H1 (cell line): ENCODE results near the gene KBTBD12. TPM values are rescaled to one million over a fixed set of nuclear protein-coding genes. Genes with fewer than 3 reads are reported as not detected.

Experiments
- CREB1 ChIP-seq: IDR thresholded peaks from 2 replicates; pipeline ENCODE4 v1.6.1; 2012; ENCODE audit warnings: inconsistent platforms
- NANOG ChIP-seq: IDR thresholded peaks from 2 replicates; pipeline ENCODE4 v1.6.1; 2011; ENCODE audit warnings: low read length, low read depth, mild to moderate bottlenecking, inconsistent platforms; ENCODE audit not compliant: insufficient read depth, poor library complexity, severe bottlenecking
- POLR2A ChIP-seq, 2 experiments: IDR thresholded peaks; 1 replicate in 1 of 2; 2 replicates in 1 of 2; pipeline ENCODE4 v1.6.1; 2011; ENCODE audit warnings: low read depth in 2 of 2, low read length in 2 of 2, mild to moderate bottlenecking in 2 of 2; ENCODE audit errors: control extremely low read depth in 1 of 2
- SP1 ChIP-seq: IDR thresholded peaks from 2 replicates; pipeline ENCODE4 v1.6.1; 2011; ENCODE audit warnings: low read depth, low read length
- polyA plus RNA-seq, 7 experiments: library from polyadenylated mRNA; depleted of rRNA in 3 of 7; stranded (reverse) in 5 of 7; unstranded in 2 of 7; fragments of >200 nt in 5 of 7; fragments of 200-250 nt in 2 of 7; gene quantifications; 1 replicate in 5 of 7; 2 replicates in 1 of 7; 4 replicates in 1 of 7; pipeline versions ENCODE4 v1.2.1 to v1.2.3, GENCODE V29; 2011 to 2013; ENCODE audit warnings: missing spikeins in 2 of 7, mixed read lengths in 2 of 7
- total RNA-seq: library from RNA; stranded (reverse); fragmentation: NEBNext Ultra II Directional; extraction: Animal tissue kit (Norgen Biotek cat#: 25700); gene quantifications from 2 replicates; pipeline ENCODE4 v1.2.1, GENCODE V29; 2021

Gene KBTBD12
- total and polyA plus RNA-seq, 2 of the 8 experiments (the other 6 are each of a cell fraction or from before 2014, with no cell fraction given), result 0.33 to 0.63 TPM

GRCh38 chr3:127954640-127955039, 39.6 kb downstream of the KBTBD12 start (continued):
- TF ChIP-seq CREB1 (no peak), SP1 (no peak), POLR2A (IDR thresholded peaks at IDR 0.05; ENCODE audit: control extremely low read depth in 1 of 2, low read depth in 2 of 2, low read length in 2 of 2) (no peak), NANOG (no peak)
